ENCODE results near the gene HYI. TPM values are rescaled to one million over a fixed set of nuclear protein-coding genes. Genes with fewer than 3 reads are reported as not detected.

Gene HYI
- total RNA-seq, 1 donor, result 27.1 TPM

DNA sequence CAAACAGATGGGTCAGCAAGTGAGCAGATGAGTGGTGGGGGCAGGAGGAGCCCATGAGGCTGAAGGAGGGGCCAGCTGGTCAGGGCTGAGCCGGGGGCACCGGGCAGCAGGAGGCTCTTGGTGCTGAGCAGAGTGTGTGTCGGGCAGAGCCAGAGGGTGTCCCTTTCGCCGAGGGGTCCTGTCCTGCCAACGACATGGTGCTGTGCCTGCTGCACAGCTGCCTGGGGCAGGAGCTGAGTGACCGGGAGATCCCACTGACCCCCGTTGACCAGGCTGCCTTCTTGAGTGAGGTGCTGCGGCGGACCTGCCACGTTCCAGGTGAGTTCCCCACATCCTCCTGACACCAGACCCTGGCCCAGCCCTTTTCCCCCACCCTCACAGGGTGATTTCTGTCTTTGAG is 27.5 kb downstream of the HYI start:
- Histone ChIP-seq H3K4me3 (ENCODE audit: insufficient read depth, low read length) (no peak overlapping the region), H3K4me2 (ENCODE audit: insufficient read depth, low read length) (no peak overlapping the region), H3K27ac (ENCODE audit: low read depth, low read length) (no peak overlapping the region), H2AFZ (ENCODE audit: low read length) (no peak overlapping the region), H3K27me3 (ENCODE audit: insufficient read depth, low read length) (no peaks in the 10 kb centered on the region), H3K36me3 (ENCODE audit: insufficient read depth, low read length) (peaks cover 88% of the 10 kb centered on the region), H4K20me1 (ENCODE audit: insufficient read depth, low read length) (peaks cover 4% of the 10 kb centered on the region), H3K79me2 (ENCODE audit: insufficient read depth, low read length) (no peaks in the 10 kb centered on the region), H3K9me3 (ENCODE audit: low read depth, low read length) (no peaks in the 10 kb centered on the region), H3K4me1 (ENCODE audit: insufficient read depth, low read length) (no peaks in the 10 kb centered on the region)
- DNase-seq (ENCODE audit: insufficient read length, low spot score, missing footprints), result peak; percentile 4
- TF ChIP-seq, protein P1, sequence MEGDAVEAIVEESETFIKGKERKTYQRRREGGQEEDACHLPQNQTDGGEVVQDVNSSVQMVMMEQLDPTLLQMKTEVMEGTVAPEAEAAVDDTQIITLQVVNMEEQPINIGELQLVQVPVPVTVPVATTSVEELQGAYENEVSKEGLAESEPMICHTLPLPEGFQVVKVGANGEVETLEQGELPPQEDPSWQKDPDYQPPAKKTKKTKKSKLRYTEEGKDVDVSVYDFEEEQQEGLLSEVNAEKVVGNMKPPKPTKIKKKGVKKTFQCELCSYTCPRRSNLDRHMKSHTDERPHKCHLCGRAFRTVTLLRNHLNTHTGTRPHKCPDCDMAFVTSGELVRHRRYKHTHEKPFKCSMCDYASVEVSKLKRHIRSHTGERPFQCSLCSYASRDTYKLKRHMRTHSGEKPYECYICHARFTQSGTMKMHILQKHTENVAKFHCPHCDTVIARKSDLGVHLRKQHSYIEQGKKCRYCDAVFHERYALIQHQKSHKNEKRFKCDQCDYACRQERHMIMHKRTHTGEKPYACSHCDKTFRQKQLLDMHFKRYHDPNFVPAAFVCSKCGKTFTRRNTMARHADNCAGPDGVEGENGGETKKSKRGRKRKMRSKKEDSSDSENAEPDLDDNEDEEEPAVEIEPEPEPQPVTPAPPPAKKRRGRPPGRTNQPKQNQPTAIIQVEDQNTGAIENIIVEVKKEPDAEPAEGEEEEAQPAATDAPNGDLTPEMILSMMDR (IDR thresholded peaks at IDR 0.05; ENCODE audit: extremely low read depth, low read depth, low read length), result no peak

DNA sequence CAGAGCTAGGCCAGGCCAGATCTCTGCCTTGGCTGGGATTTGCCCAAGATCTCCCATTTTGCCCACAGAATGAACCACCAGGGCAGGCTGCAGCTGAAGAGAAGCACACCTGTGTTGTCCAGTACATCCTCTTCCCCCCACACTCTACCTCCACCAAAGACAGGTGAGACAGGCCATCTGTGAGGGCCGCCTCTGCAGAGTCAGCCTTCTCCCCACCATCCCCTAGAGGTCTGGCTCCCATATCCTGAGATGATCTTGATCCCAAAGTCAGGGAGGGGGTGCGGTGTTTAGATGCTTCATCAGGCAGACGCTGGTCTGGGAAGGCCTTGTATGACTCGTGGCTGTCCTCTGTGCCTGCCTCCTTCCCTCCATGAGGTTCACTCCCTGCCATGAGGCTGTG is 28.7 kb downstream of the HYI start:
- no peaks in the 10 kb centered on the region for H3K79me2 ChIP-seq (ENCODE audit: insufficient read depth, low read length)
- no peaks in the 10 kb centered on the region for H3K27me3 ChIP-seq (ENCODE audit: insufficient read depth, low read length)
- H3K36me3 ChIP-seq (ENCODE audit: insufficient read depth, low read length), result peaks cover 88% of the 10 kb centered on the region
- peak; percentile 76 for DNase-seq (ENCODE audit: insufficient read length, low spot score, missing footprints)
- no peaks in the 10 kb centered on the region for H3K9me3 ChIP-seq (ENCODE audit: low read depth, low read length)
- no peak overlapping the region for H3K4me2 ChIP-seq (ENCODE audit: insufficient read depth, low read length)
- H2AFZ ChIP-seq (ENCODE audit: low read length), result no peak overlapping the region
- H4K20me1 ChIP-seq (ENCODE audit: insufficient read depth, low read length), result peaks cover 4% of the 10 kb centered on the region
- no peaks in the 10 kb centered on the region for H3K4me1 ChIP-seq (ENCODE audit: insufficient read depth, low read length)
- TF ChIP-seq, protein P1 (IDR thresholded peaks at IDR 0.05; ENCODE audit: extremely low read depth, low read depth, low read length), result no peak
- H3K27ac ChIP-seq (ENCODE audit: low read depth, low read length), result no peak overlapping the region
- H3K4me3 ChIP-seq (ENCODE audit: insufficient read depth, low read length), result no peak overlapping the region

DNA sequence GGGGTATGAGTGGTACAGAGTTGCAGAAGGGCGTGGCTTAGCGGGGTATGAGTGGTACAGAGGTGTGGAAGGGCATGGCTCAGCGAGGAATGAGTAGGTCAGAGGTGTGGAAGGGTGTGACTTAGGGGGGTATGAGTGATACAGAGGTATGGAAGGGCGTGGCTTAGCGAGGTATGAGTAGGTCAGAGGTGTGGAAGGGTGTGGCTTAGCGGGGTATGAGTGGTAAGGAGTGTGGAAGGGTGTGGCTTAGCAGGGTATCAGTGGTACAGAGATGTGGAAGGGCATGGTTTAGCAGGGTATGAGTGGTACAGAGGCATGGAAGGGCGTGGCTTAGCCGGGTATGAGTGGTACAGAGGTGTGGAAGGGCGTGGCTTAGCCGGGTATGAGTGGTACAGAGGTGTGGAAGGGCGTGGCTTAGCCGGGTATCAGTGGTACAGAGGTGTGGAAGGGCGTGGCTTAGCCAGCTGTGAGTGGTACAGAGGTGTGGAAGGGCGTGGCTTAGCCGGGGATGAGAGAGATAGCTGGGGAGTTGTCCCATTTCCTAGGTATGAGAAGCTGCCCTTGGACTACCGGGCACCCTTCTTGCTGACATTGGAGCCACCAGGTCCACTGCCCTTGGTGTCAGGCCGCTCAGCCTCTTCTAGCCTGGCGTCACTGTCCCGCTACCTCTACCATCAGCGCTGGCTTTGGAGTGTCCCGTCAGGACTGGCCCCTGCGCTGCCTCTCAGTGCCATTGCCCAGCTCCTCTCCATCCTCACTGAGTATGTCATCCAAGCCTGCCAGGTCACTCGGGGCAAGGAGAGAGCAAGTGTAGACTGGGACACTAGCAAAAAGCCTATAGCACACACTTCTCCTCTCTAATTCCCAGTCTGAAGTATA is 29.8 kb downstream of the HYI start:
- Histone ChIP-seq H3K36me3 (ENCODE audit: insufficient read depth, low read length) (peaks cover 89% of the 10 kb centered on the region), H2AFZ (ENCODE audit: low read length) (no peak overlapping the region), H3K4me1 (ENCODE audit: insufficient read depth, low read length) (no peaks in the 10 kb centered on the region)

More for the DNA sequence above, 29.8 kb downstream of the HYI start:
- Histone ChIP-seq H3K4me2 (ENCODE audit: insufficient read depth, low read length) (no peak overlapping the region), H3K9me3 (ENCODE audit: low read depth, low read length) (no peaks in the 10 kb centered on the region), H3K4me3 (ENCODE audit: insufficient read depth, low read length) (no peak overlapping the region), H4K20me1 (ENCODE audit: insufficient read depth, low read length) (peaks cover 4% of the 10 kb centered on the region), H3K79me2 (ENCODE audit: insufficient read depth, low read length) (no peaks in the 10 kb centered on the region), H3K27me3 (ENCODE audit: insufficient read depth, low read length) (no peaks in the 10 kb centered on the region), H3K27ac (ENCODE audit: low read depth, low read length) (no peak overlapping the region)
- TF ChIP-seq, protein P1 (IDR thresholded peaks at IDR 0.05; ENCODE audit: extremely low read depth, low read depth, low read length), result no peak
- DNase-seq (ENCODE audit: insufficient read length, low spot score, missing footprints), result peak; percentile 13

Data from osteoblast (primary cell).